Trophoblast cell (in vitro differentiated cells and primary cell): Measurements from ENCODE around the gene BOC.

Experiments
- DNase-seq, 2 donors: peaks; one replicate each; pipeline ENCODE4 v3.0.0-alpha.2; 2016
- H2AFZ ChIP-seq: 2 replicates; pipeline ENCODE4 v1.6.1; 2013; ENCODE audit warnings: low read length, moderate library complexity, mild to moderate bottlenecking; ENCODE audit not compliant: insufficient read depth, poor library complexity
- H2AK5ac ChIP-seq: 2 replicates; pipeline ENCODE4 v1.6.1; 2013; ENCODE audit warnings: mild to moderate bottlenecking, low read length
- H2BK120ac ChIP-seq: 2 replicates; pipeline ENCODE4 v1.6.1; 2013; ENCODE audit warnings: low read length, mild to moderate bottlenecking, moderate library complexity; ENCODE audit not compliant: insufficient read depth, poor library complexity
- H2BK12ac ChIP-seq: 2 replicates; pipeline ENCODE4 v1.6.1; 2013; ENCODE audit warnings: mild to moderate bottlenecking, low read length, moderate library complexity
- H2BK5ac ChIP-seq: 2 replicates; pipeline ENCODE4 v1.6.1; 2013; ENCODE audit warnings: low read length, low read depth, moderate library complexity, mild to moderate bottlenecking; ENCODE audit not compliant: poor library complexity
- H3K14ac ChIP-seq: 2 replicates; pipeline ENCODE4 v1.6.1; 2013; ENCODE audit warnings: mild to moderate bottlenecking, low read length
- H3K18ac ChIP-seq: 2 replicates; pipeline ENCODE4 v1.6.1; 2013; ENCODE audit warnings: mild to moderate bottlenecking, low read length
- H3K23ac ChIP-seq: 2 replicates; pipeline ENCODE4 v1.6.1; 2013; ENCODE audit warnings: low read length
- H3K27ac ChIP-seq: 2 replicates; pipeline ENCODE4 v1.5.1; 2013; ENCODE audit warnings: low read depth, mild to moderate bottlenecking, inconsistent platforms, low read length, moderate library complexity
- H3K27me3 ChIP-seq: 2 replicates; pipeline ENCODE4 v1.6.1; 2013; ENCODE audit warnings: inconsistent platforms, mild to moderate bottlenecking, low read length, moderate library complexity; ENCODE audit not compliant: insufficient read depth
- H3K36me3 ChIP-seq, 2 experiments: 1 replicate in 1 of 2; 2 replicates in 1 of 2; pipeline ENCODE4 v1.6.1; 2013; ENCODE audit warnings: low read length in 2 of 2, mild to moderate bottlenecking in 2 of 2, moderate library complexity in 1 of 2; ENCODE audit not compliant: insufficient read depth in 2 of 2, control insufficient read depth in 1 of 2
- H3K4ac ChIP-seq: 2 replicates; pipeline ENCODE4 v1.6.1; 2013; ENCODE audit warnings: low read depth, mild to moderate bottlenecking, low read length, moderate library complexity
- H3K4me1 ChIP-seq, 2 experiments: 1 replicate in 1 of 2; 2 replicates in 1 of 2; pipeline ENCODE4 v1.6.1; 2013; ENCODE audit warnings: low read length in 2 of 2, mild to moderate bottlenecking in 2 of 2, moderate library complexity in 1 of 2; ENCODE audit not compliant: insufficient read depth in 2 of 2, control insufficient read depth in 1 of 2
- H3K4me2 ChIP-seq: 2 replicates; pipeline ENCODE4 v1.6.1; 2013; ENCODE audit warnings: inconsistent platforms, mild to moderate bottlenecking, low read length, moderate library complexity
- H3K4me3 ChIP-seq: 2 replicates; pipeline ENCODE4 v1.5.1; 2013; ENCODE audit warnings: mild to moderate bottlenecking, low read depth, low read length, inconsistent platforms
- H3K79me1 ChIP-seq: one replicate; pipeline ENCODE4 v1.6.1; 2013; ENCODE audit warnings: low read length
- H3K79me2 ChIP-seq: 2 replicates; pipeline ENCODE4 v1.6.1; 2013; ENCODE audit warnings: low read length, mild to moderate bottlenecking; ENCODE audit not compliant: control insufficient read depth, insufficient read depth, poor library complexity
- H3K9ac ChIP-seq: 2 replicates; pipeline ENCODE4 v1.6.1; 2013; ENCODE audit warnings: mild to moderate bottlenecking, low read length
- H3K9me3 ChIP-seq: 2 replicates; pipeline ENCODE4 v1.6.1; 2013; ENCODE audit warnings: low read depth, mild to moderate bottlenecking, control low read depth, inconsistent platforms, low read length; ENCODE audit not compliant: insufficient read depth
- H4K12ac ChIP-seq: 2 replicates; pipeline ENCODE4 v1.6.1; 2013; ENCODE audit warnings: low read depth, mild to moderate bottlenecking, low read length, moderate library complexity
- H4K8ac ChIP-seq: 2 replicates; pipeline ENCODE4 v1.6.1; 2013; ENCODE audit warnings: low read depth, mild to moderate bottlenecking, low read length, moderate library complexity
- H4K91ac ChIP-seq: one replicate; pipeline ENCODE4 v1.6.1; 2013; ENCODE audit warnings: low read depth, mild to moderate bottlenecking, low read length, moderate library complexity
- WGBS: extraction: QIAGEN DNeasy Blood & Tissue Kit; methylation state at CpG from one replicate; pipeline ENCODE4 v1.1.7; 2013; ENCODE audit warnings: missing lambda C conversion rate; ENCODE audit not compliant: insufficient read length, insufficient coverage; ENCODE audit errors: extremely low coverage; 5-methylcytosine and 5-hydroxymethylcytosine counted together

The BOC gene

GRCh38 chr3:113270068-113270467, 58.7 kb downstream of the BOC start:
- H2AFZ ChIP-seq: no peak overlapping the region
- H4K12ac ChIP-seq: no peak overlapping the region
- no peak overlapping the region for H2BK12ac ChIP-seq
- peaks cover 4% of the 10 kb centered on the region for H3K9me3 ChIP-seq
- no peak for DNase-seq
- no peak overlapping the region for H3K9ac ChIP-seq
- no peak overlapping the region for H3K27ac ChIP-seq
- no peak overlapping the region for H2BK120ac ChIP-seq
- H4K91ac ChIP-seq: no peak overlapping the region
- no peak overlapping the region for H3K4me2 ChIP-seq
- no peaks in the 10 kb centered on the region for H3K27me3 ChIP-seq
- no peak overlapping the region for H3K14ac ChIP-seq
- peaks cover 58 to 86% of the 10 kb centered on the region in 2 experiments for H3K36me3 ChIP-seq
- H2BK5ac ChIP-seq: no peak overlapping the region
- H3K23ac ChIP-seq: no peak overlapping the region
- H3K4ac ChIP-seq: no peak overlapping the region
- WGBS: no CpG with 5 or more reads among the region's 2 CpGs
- no peak overlapping the region for H2AK5ac ChIP-seq
- H3K18ac ChIP-seq: no peak overlapping the region
- no peak overlapping the region for H4K8ac ChIP-seq
- peaks cover 0 to 2% of the 10 kb centered on the region in 2 experiments for H3K4me1 ChIP-seq
- H3K79me1 ChIP-seq: no peaks in the 10 kb centered on the region
- no peaks in the 10 kb centered on the region for H3K79me2 ChIP-seq
- no peak overlapping the region for H3K4me3 ChIP-seq

GRCh38 chr3:113270786-113271185, 59.4 kb downstream of the BOC start:
- no peak overlapping the region for H3K23ac ChIP-seq
- no peak for DNase-seq
- no peak overlapping the region for H3K4ac ChIP-seq
- peaks cover 60 to 87% of the 10 kb centered on the region in 2 experiments for H3K36me3 ChIP-seq
- no peak overlapping the region for H2BK5ac ChIP-seq
- peaks cover 4% of the 10 kb centered on the region for H3K9me3 ChIP-seq
- H3K79me1 ChIP-seq: no peaks in the 10 kb centered on the region
- no peak overlapping the region for H2BK120ac ChIP-seq
- no peaks in the 10 kb centered on the region for H3K79me2 ChIP-seq
- H3K14ac ChIP-seq: no peak overlapping the region
- H3K27ac ChIP-seq: no peak overlapping the region
- H4K12ac ChIP-seq: no peak overlapping the region
- no peaks in the 10 kb centered on the region for H3K27me3 ChIP-seq
- no peak overlapping the region for H4K8ac ChIP-seq
- no peak overlapping the region for H2BK12ac ChIP-seq
- no peak overlapping the region for H2AK5ac ChIP-seq
- H2AFZ ChIP-seq: no peak overlapping the region
- peaks cover 0 to 2% of the 10 kb centered on the region in 2 experiments for H3K4me1 ChIP-seq
- H4K91ac ChIP-seq: no peak overlapping the region
- H3K4me2 ChIP-seq: no peak overlapping the region
- H3K18ac ChIP-seq: no peak overlapping the region
- no peak overlapping the region for H3K4me3 ChIP-seq
- WGBS: no CpG with 5 or more reads among the region's 9 CpGs
- no peak overlapping the region for H3K9ac ChIP-seq

- Histone ChIP-seq H3K23ac (no peak overlapping the region), H3K27me3 (no peaks in the 10 kb centered on the region), H3K4me3 (no peak overlapping the region), H2BK12ac (no peak overlapping the region), H2AK5ac (no peak overlapping the region), H4K8ac (no peak overlapping the region), H2AFZ (no peak overlapping the region), H3K79me1 (no peaks in the 10 kb centered on the region), H3K18ac (no peak overlapping the region), H3K14ac (no peak overlapping the region), H4K12ac (no peak overlapping the region), H3K4ac (no peak overlapping the region), H3K4me2 (no peak overlapping the region), H3K9ac (no peak overlapping the region), H2BK5ac (no peak overlapping the region), H2BK120ac (no peak overlapping the region), H4K91ac (no peak overlapping the region), H3K36me3 (peaks cover 64 to 86% of the 10 kb centered on the region in 2 experiments), H3K27ac (no peak overlapping the region), H3K4me1 (peaks cover 0 to 2% of the 10 kb centered on the region in 2 experiments), H3K9me3 (peaks cover 4% of the 10 kb centered on the region), H3K79me2 (no peaks in the 10 kb centered on the region)
- WGBS: no CpG with 5 or more reads among the region's 9 CpGs
- DNase-seq: no peak
Observed at GRCh38 chr3:113271189-113271588, 59.8 kb downstream of the BOC start.

GRCh38 chr3:113271594-113272384, 60.4 kb downstream of the BOC start:
- Histone ChIP-seq H2BK120ac (no peak overlapping the region), H3K27me3 (no peaks in the 10 kb centered on the region)

More at GRCh38 chr3:113271594-113272384, 60.4 kb downstream of the BOC start:
- no peak overlapping the region for H4K12ac ChIP-seq
- H3K4me3 ChIP-seq: no peak overlapping the region
- H2AFZ ChIP-seq: no peak overlapping the region
- H3K9me3 ChIP-seq: peaks cover 4% of the 10 kb centered on the region
- no peak overlapping the region for H3K4me2 ChIP-seq
- no peak overlapping the region for H3K9ac ChIP-seq
- H2BK5ac ChIP-seq: no peak overlapping the region
- H2AK5ac ChIP-seq: no peak overlapping the region
- no peak overlapping the region for H4K91ac ChIP-seq
- H3K27ac ChIP-seq: no peak overlapping the region
- H3K4me1 ChIP-seq: peaks cover 0 to 2% of the 10 kb centered on the region in 2 experiments
- H3K79me2 ChIP-seq: no peaks in the 10 kb centered on the region
- H3K79me1 ChIP-seq: no peaks in the 10 kb centered on the region
- H3K18ac ChIP-seq: no peak overlapping the region
- DNase-seq: no peak
- H3K4ac ChIP-seq: no peak overlapping the region
- no peak overlapping the region for H4K8ac ChIP-seq
- no peak overlapping the region for H3K14ac ChIP-seq
- WGBS: no CpG with 5 or more reads among the region's 9 CpGs
- peaks cover 66 to 86% of the 10 kb centered on the region in 2 experiments for H3K36me3 ChIP-seq
- H2BK12ac ChIP-seq: no peak overlapping the region
- no peak overlapping the region for H3K23ac ChIP-seq
